ENCODE measurements around the gene HPN.

The HPN gene

DNA sequence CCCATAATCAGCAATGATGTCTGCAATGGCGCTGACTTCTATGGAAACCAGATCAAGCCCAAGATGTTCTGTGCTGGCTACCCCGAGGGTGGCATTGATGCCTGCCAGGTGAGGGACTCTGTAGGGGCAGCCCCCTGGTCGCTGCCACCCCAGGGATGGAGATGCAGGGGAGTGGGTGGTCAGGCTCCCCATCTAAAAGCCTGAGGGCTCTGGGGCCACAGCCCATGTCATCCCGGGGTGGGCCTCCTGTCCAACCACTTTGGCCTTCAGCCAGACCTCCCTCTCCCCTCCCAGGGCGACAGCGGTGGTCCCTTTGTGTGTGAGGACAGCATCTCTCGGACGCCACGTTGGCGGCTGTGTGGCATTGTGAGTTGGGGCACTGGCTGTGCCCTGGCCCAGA, 24.1 kb downstream of the HPN start:
- no peak for DNase-seq

GRCh38 chr19:35066121-35066520, 24.6 kb downstream of the HPN start:
- DNase-seq: no peak

GRCh38 chr19:35066691-35067563, 25.4 kb downstream of the HPN start:
- peak; percentile 64 for DNase-seq

GRCh38 chr19:35068941-35069634, 27.6 kb downstream of the HPN start:
- no peak for DNase-seq

DNA sequence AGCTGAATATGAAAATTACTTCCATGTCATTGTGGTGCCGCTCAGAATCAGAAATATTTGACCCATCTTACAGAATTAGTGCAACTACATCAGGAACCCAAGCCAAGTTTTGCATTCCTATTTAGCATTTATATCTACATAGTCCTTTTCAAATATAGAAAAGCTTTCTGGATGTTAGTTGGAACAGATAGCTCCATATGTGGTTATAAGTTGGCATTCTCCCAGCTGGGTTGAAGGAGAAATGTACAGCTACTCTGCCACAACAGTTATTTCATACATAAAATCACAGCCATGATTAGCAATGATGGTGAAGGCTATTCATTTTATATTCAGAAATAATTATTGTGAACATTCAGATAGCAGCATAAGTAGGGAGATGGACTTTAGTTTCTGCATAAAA, 28.2 kb downstream of the HPN start:
- no peak for DNase-seq

DNA sequence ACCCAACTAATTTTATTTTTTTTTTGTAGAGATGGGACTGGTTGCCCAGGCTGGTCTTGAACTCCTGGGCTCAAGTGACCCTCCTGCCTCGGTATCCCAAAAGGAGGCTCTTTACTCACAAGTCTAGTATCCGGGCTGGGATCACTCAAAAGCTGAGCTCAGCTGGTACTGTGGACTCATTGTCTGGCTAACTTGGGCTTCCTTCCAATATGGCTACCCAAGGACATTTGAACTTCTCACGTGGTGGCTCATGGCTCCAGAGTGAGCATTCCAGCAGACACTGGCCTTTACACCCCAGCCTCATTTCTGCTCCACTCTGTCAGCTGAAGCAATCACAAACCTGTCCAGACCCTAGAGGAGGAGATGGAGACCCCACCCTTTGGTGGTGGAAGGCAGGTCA, 28.9 kb downstream of the HPN start:
- DNase-seq: no peak

GRCh38 chr19:35073516-35073915, 32.0 kb downstream of the HPN start:
- DNase-seq: no peak

- no peak for DNase-seq
Observed at GRCh38 chr19:35073941-35074340, 32.4 kb downstream of the HPN start.

DNA sequence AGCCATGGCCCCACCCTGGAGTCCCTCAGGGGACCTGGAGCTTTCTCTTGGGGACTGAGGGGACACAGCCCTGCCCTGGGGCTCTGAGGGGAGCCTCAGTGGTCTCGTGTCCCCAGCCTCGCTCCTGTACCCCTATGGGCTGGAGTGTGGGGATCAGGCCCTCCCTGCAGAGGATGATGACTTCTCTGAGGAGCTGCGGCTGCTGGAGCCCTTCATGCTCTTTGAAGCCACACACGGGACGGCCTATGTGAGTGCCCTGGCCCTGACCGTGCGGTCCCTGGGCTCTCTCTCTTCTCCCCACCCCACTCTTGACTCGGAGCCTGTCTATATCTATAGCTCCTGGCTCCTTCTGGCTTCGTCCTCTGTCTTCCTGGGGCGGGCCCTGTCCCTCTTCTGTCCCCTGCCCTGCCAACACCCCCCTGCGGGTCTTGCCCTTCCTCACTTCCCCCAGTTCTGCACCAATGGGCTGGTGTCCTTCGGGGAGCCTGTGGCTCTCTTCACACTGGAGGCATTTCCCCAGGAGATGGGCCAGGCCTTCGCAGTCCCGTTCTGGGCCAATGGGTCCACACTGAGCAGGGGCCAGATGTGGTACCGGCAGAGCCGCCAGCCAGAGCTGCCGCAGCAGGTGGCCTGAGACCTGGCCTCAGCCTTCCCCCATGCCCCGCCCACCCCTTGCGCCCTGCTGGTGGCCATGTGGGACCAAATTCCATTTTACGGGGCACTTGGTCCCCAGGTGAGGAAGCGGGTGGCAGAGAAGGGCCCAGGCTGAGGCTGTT, 33.1 kb downstream of the HPN start:
- no peak for DNase-seq

DNA sequence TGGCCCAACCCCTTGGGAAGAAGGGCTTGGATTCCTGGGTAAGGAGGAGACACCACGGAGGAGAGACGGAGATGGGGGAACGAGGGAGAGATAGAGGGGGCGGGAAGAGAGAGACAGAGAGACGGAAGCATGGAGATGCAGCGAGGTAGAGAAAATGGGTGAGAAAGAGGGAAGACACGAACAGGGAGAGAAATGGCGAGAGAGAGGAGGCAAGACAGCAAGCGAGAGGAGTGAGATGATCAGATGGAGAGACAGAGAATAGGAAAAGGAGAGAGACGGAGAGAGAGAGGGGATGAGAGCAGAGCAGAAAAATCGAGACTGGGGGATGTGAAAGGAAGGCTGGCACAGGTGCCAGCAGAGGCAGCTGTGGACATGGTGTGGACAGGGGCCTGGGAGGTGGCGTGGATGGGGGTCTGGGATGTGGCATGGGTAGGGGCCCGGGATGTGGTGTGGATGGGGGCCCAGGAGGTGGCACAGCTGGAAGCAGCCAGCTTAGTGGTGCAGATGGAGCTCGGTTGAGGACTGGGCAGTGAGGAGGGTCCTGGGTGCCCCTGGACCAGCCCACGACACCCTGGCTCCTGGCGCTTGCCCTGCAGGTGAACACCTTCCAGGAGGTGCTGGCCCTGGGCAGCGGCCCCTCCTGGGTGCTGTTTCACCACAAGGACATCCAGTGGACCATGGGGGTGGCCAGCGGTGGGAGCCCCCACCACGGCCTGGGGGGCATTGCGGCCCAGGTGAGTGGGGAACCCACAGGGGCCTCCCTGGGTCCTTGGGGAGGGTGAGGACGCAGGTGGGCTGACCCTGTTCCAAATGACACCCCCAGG, 33.9 kb downstream of the HPN start:
- no peak for DNase-seq

DNA sequence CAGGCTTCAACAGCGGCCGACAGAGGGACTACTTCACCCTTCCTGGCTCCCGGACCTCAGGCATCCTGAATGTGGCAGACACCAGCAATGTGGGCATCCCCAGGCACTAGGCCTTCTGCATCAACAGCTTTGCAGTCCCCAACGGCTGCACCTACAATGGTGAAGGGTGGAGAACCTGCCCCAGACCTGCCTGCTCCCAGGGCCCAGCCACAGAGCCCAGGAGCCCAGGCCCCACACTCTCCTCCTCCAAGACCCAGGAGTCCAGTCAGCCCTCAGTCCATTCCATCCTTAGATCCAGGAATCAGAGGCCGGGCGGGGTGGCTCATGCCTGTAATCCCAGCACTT, 34.5 kb downstream of the HPN start:
- DNase-seq: no peak

DNA sequence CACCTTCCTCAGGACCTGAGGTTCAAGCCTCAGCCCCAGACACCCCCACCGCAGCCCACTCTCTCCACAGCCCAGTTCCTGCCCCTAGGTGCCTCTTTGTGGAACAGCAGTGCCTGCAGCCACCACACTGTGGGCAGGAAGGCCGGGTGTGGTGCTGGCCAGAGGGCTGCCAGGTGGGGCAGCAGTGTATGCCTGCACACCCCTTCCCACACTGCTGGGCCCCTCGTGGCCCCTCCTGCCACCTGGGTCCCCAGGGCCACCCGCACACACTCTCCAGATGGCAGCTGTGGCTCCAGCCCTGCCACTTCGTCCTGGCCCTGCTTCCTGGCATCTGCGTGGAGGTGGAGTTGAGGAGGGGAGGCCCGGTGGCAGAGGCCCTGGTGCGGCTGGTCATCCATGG, 35.1 kb downstream of the HPN start:
- DNase-seq: no peak

DNA sequence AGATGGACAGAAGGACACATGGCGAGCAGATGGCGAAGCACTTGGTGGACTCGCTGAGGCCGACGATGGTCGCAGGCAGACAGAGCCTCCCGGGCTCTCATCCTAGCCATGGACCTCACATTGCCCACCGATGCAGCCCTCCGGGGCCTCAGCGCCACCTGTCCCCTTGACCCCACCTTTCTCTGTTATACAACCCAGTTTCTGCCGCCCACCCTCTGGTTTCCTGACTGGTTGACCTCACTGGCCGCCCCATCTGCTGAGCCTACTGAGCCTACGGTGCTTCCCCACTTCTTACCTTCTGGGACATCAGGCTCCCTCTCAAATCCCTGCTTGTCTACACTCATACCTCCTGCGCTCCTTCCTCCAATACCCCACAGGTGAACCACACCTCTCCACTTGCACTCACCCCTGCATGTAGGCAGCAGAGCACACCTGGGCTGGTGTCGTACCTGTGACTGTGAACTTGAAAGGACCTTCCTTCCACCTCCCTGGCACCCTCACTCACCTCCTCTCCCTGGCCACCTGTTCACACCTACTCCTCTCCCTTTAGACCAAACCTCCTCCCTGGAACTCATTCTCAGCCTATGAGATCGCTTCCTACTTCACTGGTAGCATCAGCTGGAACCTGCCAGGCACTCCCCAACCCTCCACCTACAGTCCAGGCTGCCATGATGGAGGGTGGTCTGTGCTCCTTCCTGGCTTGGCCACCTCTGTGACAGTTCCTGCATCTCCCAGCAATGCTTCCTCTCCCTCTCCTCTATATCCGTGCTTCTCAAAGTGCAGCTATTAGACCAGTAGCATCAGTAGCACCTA, 36.1 kb downstream of the HPN start:
- DNase-seq: no peak

- no peak for DNase-seq
Observed at GRCh38 chr19:35079826-35080225, 38.3 kb downstream of the HPN start.

DNA sequence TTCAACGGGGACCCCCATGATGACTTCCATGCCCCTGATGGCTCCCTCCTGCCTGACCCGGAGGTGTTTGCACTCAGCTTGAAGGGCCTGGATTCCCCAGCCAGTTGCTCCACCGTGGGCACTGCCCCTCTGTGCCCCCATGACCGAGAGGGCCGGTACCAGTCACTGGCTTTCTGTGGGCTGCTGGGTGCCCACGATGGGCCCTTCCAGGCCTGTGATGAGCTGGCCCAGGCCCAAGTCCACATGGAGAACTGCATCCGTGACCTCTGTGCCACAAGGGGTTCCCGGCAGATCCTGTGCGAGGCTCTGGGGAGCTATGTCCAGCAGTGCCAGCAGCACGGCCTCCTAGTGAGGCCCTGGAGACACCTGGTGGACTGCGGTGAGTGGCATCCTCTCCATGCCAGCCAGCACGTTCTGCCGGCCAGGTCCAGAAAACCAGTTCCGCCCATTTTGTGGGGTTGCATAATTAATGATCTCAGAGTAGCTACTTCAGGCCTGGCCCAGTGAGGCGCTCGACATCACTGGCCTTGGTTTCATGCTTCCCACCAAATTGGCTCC, 39.2 kb downstream of the HPN start:
- no peak for DNase-seq

- DNase-seq: no peak
Observed at GRCh38 chr19:35081201-35081600, 39.7 kb downstream of the HPN start.

- no peak for DNase-seq
Observed at GRCh38 chr19:35083691-35084508, 42.4 kb downstream of the HPN start.

GRCh38 chr19:35084509-35084762, 42.9 kb downstream of the HPN start:
- no peak for DNase-seq

GRCh38 chr19:35085947-35086346, 44.4 kb downstream of the HPN start:
- DNase-seq: no peak

DNA sequence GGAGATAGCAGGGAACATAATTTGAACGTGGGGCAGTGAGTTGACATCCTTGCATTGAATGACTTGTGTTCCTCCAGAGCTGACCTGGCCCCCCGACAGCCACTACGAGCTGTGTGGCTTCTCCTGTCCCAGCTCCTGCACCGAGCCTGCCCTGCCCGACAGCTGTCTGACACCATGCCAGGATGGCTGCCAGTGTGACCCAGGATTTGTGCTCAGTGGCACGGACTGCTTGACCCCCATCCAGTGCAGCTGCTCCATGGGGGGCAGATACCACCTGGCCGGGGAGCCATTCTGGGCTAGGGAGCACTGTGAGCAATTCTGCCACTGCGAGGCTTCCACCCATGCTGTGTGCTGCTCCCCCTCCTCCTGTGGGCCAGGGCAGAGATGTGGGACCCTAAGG, 44.9 kb downstream of the HPN start:
- no peak for DNase-seq

DNA sequence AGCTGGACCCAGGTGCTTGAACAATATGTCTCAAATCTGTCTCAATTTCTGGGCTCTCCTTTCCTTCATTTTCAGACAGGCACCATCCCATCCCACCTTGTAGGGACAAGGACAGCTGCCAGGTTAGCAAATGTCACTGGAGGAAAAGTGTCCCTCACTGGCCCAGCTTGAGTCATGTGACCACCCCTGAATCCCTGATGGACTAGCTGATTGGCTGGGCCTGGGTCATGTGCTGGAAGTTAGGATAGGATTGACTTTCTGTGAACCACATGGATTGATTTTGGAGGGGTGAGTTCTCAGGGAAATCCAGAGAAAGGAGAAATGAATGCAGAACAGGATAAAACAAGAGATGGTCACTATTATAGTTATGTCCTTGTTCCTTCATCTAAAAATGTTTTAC, 45.9 kb downstream of the HPN start:
- DNase-seq: no peak

All from NCI-H226 (cell line).